Gastroesophageal sphincter (tissue), 3 donors: ENCODE results near the gene ABLIM2.

Experiments
- CTCF ChIP-seq, 4 experiments: fragments of 200-600 bp in 2 of 4; fragments of 450-650 bp in 2 of 4; sonication (generic) in 1 of 4; IDR thresholded peaks; one replicate each; pipeline ENCODE4 v1.5.1; 2017 to 2019; ENCODE audit warnings: antibody characterized with exemption in 4 of 4, mild to moderate bottlenecking in 2 of 4, moderate library complexity in 2 of 4
- EP300 ChIP-seq: sonication (generic); formaldehyde crosslinking; IDR thresholded peaks from one replicate; pipeline ENCODE4 v1.6.1; 2017; ENCODE audit warnings: antibody characterized with exemption, mild to moderate bottlenecking
- POLR2A ChIP-seq, 2 donors: fragments of 450-650 bp; IDR thresholded peaks; one replicate each; pipeline ENCODE4 v1.6.1; 2017; ENCODE audit warnings: antibody characterized with exemption in 2 of 2, mild to moderate bottlenecking in 2 of 2, moderate library complexity in 1 of 2
- POLR2AphosphoS5 ChIP-seq: sonication (generic); formaldehyde crosslinking; IDR thresholded peaks from one replicate; pipeline ENCODE4 v1.6.1; 2017; ENCODE audit warnings: antibody characterized with exemption

- no peak for TF ChIP-seq POLR2A (IDR thresholded peaks at IDR 0.05)
- TF ChIP-seq CTCF (IDR thresholded peaks at IDR 0.05), result no peak
- no peak for TF ChIP-seq EP300
- TF ChIP-seq POLR2AphosphoS5, result no peak
These were observed 191.6 kb downstream of the ABLIM2 start for GRCh38 chr4:7967063-7967440.
